K562 (cell line): ENCODE data around the gene JAKMIP2. TPM values are rescaled to one million over a fixed set of nuclear protein-coding genes. Genes with fewer than 3 reads are reported as not detected.

Experiments used
- ATAC-seq: fragments of 200-7000 bp; cut with Tn5 transposase; 3 replicates; pipeline ENCODE4 v1.9.1; 2020; ENCODE audit warnings: moderate library complexity
- BruUV-seq: library from RNA; stranded (reverse); fragments of 400-500 nt; replicated peaks from 2 replicates; lab custom pipeline; 2021; lab: Mats Ljungman, UMichigan
- CTCF ChIA-PET: fragments of 300-600 bp; formaldehyde crosslinking; extraction: SDS; loops from one replicate; lab custom pipeline; 2021; ENCODE audit warnings: low intra/inter-chr PET ratio; lab: Yijun Ruan, JAX
- POLR2A ChIA-PET: fragments of 300-600, 350-650 bp; sonication (Branson Sonifier 250); formaldehyde crosslinking; extraction: SDS; loops from one replicate; lab custom pipeline; 2021; ENCODE audit warnings: antibody characterized with exemption, inconsistent platforms; lab: Yijun Ruan, JAX
- DNase-seq, 4 experiments: peaks; one replicate each; pipeline versions ENCODE4 v3.0.0 to v3.0.0-alpha.2; 2011 to 2018; ENCODE audit warnings: low spot score in 3 of 4, mixed read lengths in 3 of 4; ENCODE audit errors: extremely low read depth in 1 of 4
- FAIRE-seq: peaks from 2 replicates; lab custom pipeline; 2011; peaks lifted over from hg19 to GRCh38; lab: Jason Lieb, UNC
- H2AFZ ChIP-seq: 2 replicates; pipeline ENCODE4 v1.6.0; 2011; ENCODE audit warnings: low read depth, low read length, control low read depth, inconsistent platforms
- H3K27ac ChIP-seq: fragments of 200-600 bp; 3 replicates; pipeline ENCODE4 v1.8.0; 2011; ENCODE audit warnings: low read depth, mild to moderate bottlenecking, control low read depth, inconsistent platforms, low read length, moderate library complexity, mixed read lengths; ENCODE audit errors: extremely low read depth
- H3K27me3 ChIP-seq, 2 experiments: fragments of 300-600 bp in 1 of 2; 2 replicates in 1 of 2; 3 replicates in 1 of 2; pipeline versions ENCODE4 v1.6.0 to v1.8.0; 2011; ENCODE audit warnings: inconsistent platforms in 2 of 2, low read length in 2 of 2, mild to moderate bottlenecking in 1 of 2, mixed read lengths in 1 of 2, moderate library complexity in 1 of 2; ENCODE audit not compliant: control insufficient read depth in 2 of 2, insufficient read depth in 2 of 2
- H3K36me3 ChIP-seq: fragments of 300-600 bp; 3 replicates; pipeline ENCODE4 v1.8.0; 2011; ENCODE audit warnings: mild to moderate bottlenecking, low read length, inconsistent platforms; ENCODE audit not compliant: control insufficient read depth, insufficient read depth
- H3K4me1 ChIP-seq, 2 experiments: fragments of 200-600 bp in 1 of 2; replicated peaks in 1 of 2; 2 replicates in 1 of 2; 3 replicates in 1 of 2; pipeline versions ENCODE4 v1.5.1 to v1.8.0; 2011; ENCODE audit warnings: inconsistent platforms in 2 of 2, low read length in 2 of 2, mild to moderate bottlenecking in 1 of 2, mixed read lengths in 1 of 2, moderate library complexity in 1 of 2; ENCODE audit not compliant: control insufficient read depth in 2 of 2, insufficient read depth in 2 of 2
- H3K4me2 ChIP-seq: 2 replicates; pipeline ENCODE4 v1.6.1; 2011; ENCODE audit warnings: low read length, control low read depth, inconsistent platforms, mixed read lengths; ENCODE audit not compliant: insufficient read depth
- H3K4me3 ChIP-seq: fragments of 200-600 bp; sonication (generic), shearing (Covaris generic); 2 replicates; pipeline ENCODE4 v1.5.1; 2016; ENCODE audit warnings: control low read depth, inconsistent platforms
- H3K79me2 ChIP-seq: fragments of 200-600 bp; 3 replicates; pipeline ENCODE4 v1.8.0; 2011; ENCODE audit warnings: low read length, inconsistent platforms; ENCODE audit not compliant: control insufficient read depth, insufficient read depth
- H3K9ac ChIP-seq, 2 experiments: 2 replicates each; pipeline versions ENCODE4 v1.6.0 to v1.6.1; 2011; ENCODE audit warnings: low read depth in 2 of 2, low read length in 2 of 2, control low read depth in 1 of 2, inconsistent platforms in 1 of 2, mild to moderate bottlenecking in 1 of 2, mixed read lengths in 1 of 2; ENCODE audit not compliant: insufficient read depth in 1 of 2
- H3K9me1 ChIP-seq: one replicate; pipeline ENCODE4 v1.6.0; 2011; ENCODE audit warnings: inconsistent platforms, mild to moderate bottlenecking, low read length, moderate library complexity; ENCODE audit not compliant: control insufficient read depth, insufficient read depth
- H3K9me3 ChIP-seq: replicated peaks from 2 replicates; pipeline ENCODE4 v1.5.1; 2011; ENCODE audit warnings: low read depth, low read length, inconsistent platforms; ENCODE audit not compliant: control insufficient read depth, insufficient read depth
- H4K20me1 ChIP-seq: replicated peaks from 2 replicates; pipeline ENCODE4 v1.6.1; 2011; ENCODE audit warnings: low read length, inconsistent platforms, mixed read lengths; ENCODE audit not compliant: control insufficient read depth, insufficient read depth
- C11orf30 ChIP-seq: fragments of 450-650 bp; IDR thresholded peaks from 2 replicates; pipeline ENCODE4 v1.6.1; 2016; ENCODE audit warnings: low read depth, mild to moderate bottlenecking
- CBFA2T2 ChIP-seq: fragments of 450-650 bp; conservative IDR thresholded peaks from 2 replicates; pipeline ENCODE4 v1.6.1; 2017; ENCODE audit warnings: mild to moderate bottlenecking
- CBFA2T3 ChIP-seq: fragments of 450-650 bp; IDR thresholded peaks from 2 replicates; pipeline ENCODE4 v1.6.1; 2017
- L3MBTL2 ChIP-seq: fragments of 450-650 bp; IDR thresholded peaks from 2 replicates; pipeline ENCODE4 v1.6.1; 2016; ENCODE audit warnings: mild to moderate bottlenecking, moderate library complexity
- RFX1 ChIP-seq: fragments of 450-650 bp; IDR thresholded peaks from 2 replicates; pipeline ENCODE4 v1.6.1; 2016; ENCODE audit warnings: mild to moderate bottlenecking, moderate library complexity
- SETDB1 ChIP-seq: IDR thresholded peaks from one replicate; pipeline ENCODE4 v1.6.1; 2012; ENCODE audit warnings: low read length, control low read depth, inconsistent platforms
- SREBF1 ChIP-seq: fragments of 150-350 bp; IDR thresholded peaks from 2 replicates; pipeline ENCODE4 v1.6.1; 2014; ENCODE audit warnings: antibody characterized with exemption, low read depth, low read length, borderline replicate concordance
- TAL1 ChIP-seq: fragments of 450-650 bp; IDR thresholded peaks from 2 replicates; pipeline ENCODE4 v1.6.1; 2016; ENCODE audit warnings: mild to moderate bottlenecking
- TCF3 ChIP-seq: sonication (generic); formaldehyde crosslinking; IDR thresholded peaks from 2 replicates; pipeline ENCODE4 v1.4.0; 2020; ENCODE audit warnings: mild to moderate bottlenecking, missing genetic modification reagents
- TEAD4 ChIP-seq, 2 experiments: sonication (generic) in 1 of 2; formaldehyde crosslinking in 1 of 2; IDR thresholded peaks; 2 replicates each; pipeline versions ENCODE4 v1.6.1 to v1.8.0; 2012 to 2022; ENCODE audit warnings: borderline replicate concordance in 1 of 2, inconsistent platforms in 1 of 2, low read length in 1 of 2, mild to moderate bottlenecking in 1 of 2, missing genetic modification reagents in 1 of 2
- ZC3H11A ChIP-seq: IDR thresholded peaks from 2 replicates; pipeline ENCODE4 v1.6.1; 2012; ENCODE audit warnings: low read depth, low read length, improper control_type of control experiment
- ZNF699 ChIP-seq: fragments of 250-450 bp; sonication (Bioruptor Pico); IDR thresholded peaks from 2 replicates; pipeline ENCODE4 v1.8.0; 2021; ENCODE audit warnings: mild to moderate bottlenecking, moderate library complexity; ENCODE audit not compliant: insufficient replicate concordance
- WGBS: fragments of 100-300 bp; shearing (Covaris generic); methylation state at CpG from one replicate; pipeline ENCODE4 v1.1.6; 2016; ENCODE audit warnings: low coverage, mixed read lengths; ENCODE audit not compliant: insufficient coverage; ENCODE audit errors: missing lambda C conversion rate; 5-methylcytosine and 5-hydroxymethylcytosine counted together
- in situ Hi-C: fragments of 300-500 bp; cut with MboI; formaldehyde crosslinking; loops from 4 replicates; pipeline ENCODE4 v1.15.0; 2018; ENCODE audit warnings: inconsistent platforms, mixed read lengths
- intact Hi-C: fragments of 100-400 bp; cut with micrococcal nuclease; formaldehyde crosslinking; loops from 2 replicates; pipeline ENCODE4 v1.14.2; 2022
- polyA plus RNA-seq, 8 experiments: library from polyadenylated mRNA; depleted of rRNA in 4 of 8; stranded (reverse) in 5 of 8; unstranded in 3 of 8; fragments of >200 nt; fragmentation: Nextera tagmentation in 2 of 8; fragmentation: Illumina TruSeq in 1 of 8; extraction: Ambion mirVana in 2 of 8; extraction: Trizol in 1 of 8; gene quantifications; 2 replicates each; pipeline versions ENCODE4 v1.2.1 to v1.2.3, GENCODE V29; 2011 to 2014; ENCODE audit warnings: inconsistent platforms in 1 of 8, missing spikeins in 1 of 8
- total RNA-seq, 7 experiments: library from RNA; depleted of rRNA in 6 of 7; stranded (reverse); fragments of >200 nt in 6 of 7; fragmentation: Illumina TruSeq in 2 of 7; extraction: Trizol in 2 of 7; gene quantifications; 2 replicates each; pipeline versions ENCODE4 v1.2.1 to v1.2.3, GENCODE V29; 2011 to 2021; ENCODE audit warnings: low replicate concordance in 1 of 7
- TF ChIP-seq, protein P1 (sequence below), 3 experiments: IDR thresholded peaks in 2 of 3; conservative IDR thresholded peaks in 1 of 3; 2 replicates each; pipeline ENCODE4 v1.5.1; 2011 to 2012; ENCODE audit warnings: low read length in 3 of 3, mild to moderate bottlenecking in 3 of 3, control low read depth in 2 of 3, improper control_type of control experiment in 1 of 3, inconsistent platforms in 1 of 3, low read depth in 1 of 3, mixed read lengths in 1 of 3, moderate library complexity in 1 of 3; ENCODE audit not compliant: insufficient read depth in 2 of 3
- TF ChIP-seq, protein P2 (sequence below): IDR thresholded peaks from 2 replicates; pipeline ENCODE4 v1.6.1; 2011; ENCODE audit not compliant: insufficient read length; ENCODE audit errors: extremely low read depth

JAKMIP2 gene
- total and polyA plus RNA-seq, 9 of the 15 experiments (the other 6 are each of a cell fraction or from before 2014, with no cell fraction given), result not detected

DNA sequence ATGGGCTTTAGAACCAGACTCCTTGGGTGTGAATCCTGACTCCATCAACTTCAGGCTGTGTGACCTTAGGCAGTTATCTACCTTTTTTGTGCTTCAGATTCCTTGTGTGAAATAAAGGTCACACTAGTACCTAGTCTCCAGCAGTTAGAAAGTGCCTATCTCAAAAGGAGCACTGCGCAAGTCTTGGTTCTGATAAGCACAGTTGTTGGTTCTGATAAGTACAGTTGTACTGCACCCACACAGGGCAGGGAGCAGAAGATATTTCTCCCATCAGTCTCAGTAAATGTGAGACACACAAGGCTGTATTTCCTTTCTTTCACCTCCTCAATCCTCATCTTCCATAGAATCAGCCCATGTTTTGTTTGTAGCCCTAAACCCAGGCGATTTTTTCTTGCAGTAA lies 156.1 kb downstream of the JAKMIP2 start:
- WGBS, result 6% methylated on average over 2 of the region's 2 CpGs
- no peaks in the 10 kb centered on the region for H3K36me3 ChIP-seq
- in situ Hi-C loops, result no loop called here
- no peak overlapping the region for H3K4me3 ChIP-seq
- no peak overlapping the region for H3K4me2 ChIP-seq
- ATAC-seq, result no peak
- no peak overlapping the region for H3K9ac ChIP-seq
- no peak for FAIRE-seq
- H3K4me1 ChIP-seq, result no peaks in the 10 kb centered on the region
- H2AFZ ChIP-seq, result no peak overlapping the region
- H4K20me1 ChIP-seq, result no peaks in the 10 kb centered on the region
- no peaks in the 10 kb centered on the region for H3K9me3 ChIP-seq
- CTCF ChIA-PET, result no interaction called here
- BruUV-seq, result no TSS peak
- intact Hi-C loops, result loop anchor here (10.0 kb wide), 1 partner anchor 308 kb away; no protein-coding TSS in a partner anchor
- H3K79me2 ChIP-seq, result no peaks in the 10 kb centered on the region
- H3K9me1 ChIP-seq, result no peaks in the 10 kb centered on the region
- TF ChIP-seq TEAD4 (IDR thresholded peaks at IDR 0.05; ENCODE audit: low read length) (0 out of 2 replicates have a peak, but pooled peaks have one; percentile 23), TEAD4 (CRISPR knock-in tag; IDR thresholded peaks at IDR 0.05; ENCODE audit: borderline replicate concordance) (no peak), TCF3 (CRISPR knock-in tag) (peak; percentile 63), TAL1 (peak; percentile 34; the same call in 1 of the 2 replicates), SREBF1 (no peak), L3MBTL2 (no peak), CBFA2T3 (peak; percentile 47), CBFA2T2 (peak; percentile 39)
- peak in 1 of 4 experiments; percentile 5 for DNase-seq
- POLR2A ChIA-PET, result no interaction called here
- H3K27ac ChIP-seq, result no peak overlapping the region
- H3K27me3 ChIP-seq, result no peaks in the 10 kb centered on the region

DNA sequence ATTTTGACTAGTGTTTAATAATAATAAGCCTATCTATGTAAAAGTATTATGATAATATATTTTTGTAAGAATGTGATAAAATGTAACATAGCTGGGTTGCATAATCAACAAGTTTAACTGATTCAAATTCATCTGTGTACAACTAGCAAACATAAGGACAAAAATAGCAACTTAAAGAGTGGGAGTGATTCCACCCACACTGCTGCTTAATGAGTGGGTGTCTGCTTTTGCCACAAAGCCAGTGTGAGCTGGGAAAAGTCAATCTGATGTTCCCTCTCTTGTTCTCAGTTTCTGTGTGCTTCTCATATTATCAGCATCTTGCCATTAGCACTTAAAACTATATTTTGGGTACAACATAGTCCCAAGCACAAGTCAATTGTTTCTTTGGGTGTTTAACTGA lies 161.5 kb downstream of the JAKMIP2 start:
- Histone ChIP-seq H3K4me1 (no peaks in the 10 kb centered on the region), H3K27ac (no peak overlapping the region), H3K4me2 (no peak overlapping the region), H4K20me1 (no peaks in the 10 kb centered on the region), H3K9ac (no peak overlapping the region), H3K79me2 (no peaks in the 10 kb centered on the region), H3K9me1 (no peaks in the 10 kb centered on the region), H3K9me3 (no peaks in the 10 kb centered on the region), H3K27me3 (no peaks in the 10 kb centered on the region), H3K4me3 (no peak overlapping the region), H2AFZ (no peak overlapping the region), H3K36me3 (no peaks in the 10 kb centered on the region)
- DNase-seq (no peak), FAIRE-seq (no peak), ATAC-seq (no peak)
- in situ Hi-C loops, result no loop called here
- ChIA-PET POLR2A (no interaction called here), CTCF (no interaction called here)
- no TSS peak for BruUV-seq
- intact Hi-C loops, result loop anchor here (10.0 kb wide), 1 partner anchor 314 kb away; no protein-coding TSS in a partner anchor
- TF ChIP-seq, protein P1, sequence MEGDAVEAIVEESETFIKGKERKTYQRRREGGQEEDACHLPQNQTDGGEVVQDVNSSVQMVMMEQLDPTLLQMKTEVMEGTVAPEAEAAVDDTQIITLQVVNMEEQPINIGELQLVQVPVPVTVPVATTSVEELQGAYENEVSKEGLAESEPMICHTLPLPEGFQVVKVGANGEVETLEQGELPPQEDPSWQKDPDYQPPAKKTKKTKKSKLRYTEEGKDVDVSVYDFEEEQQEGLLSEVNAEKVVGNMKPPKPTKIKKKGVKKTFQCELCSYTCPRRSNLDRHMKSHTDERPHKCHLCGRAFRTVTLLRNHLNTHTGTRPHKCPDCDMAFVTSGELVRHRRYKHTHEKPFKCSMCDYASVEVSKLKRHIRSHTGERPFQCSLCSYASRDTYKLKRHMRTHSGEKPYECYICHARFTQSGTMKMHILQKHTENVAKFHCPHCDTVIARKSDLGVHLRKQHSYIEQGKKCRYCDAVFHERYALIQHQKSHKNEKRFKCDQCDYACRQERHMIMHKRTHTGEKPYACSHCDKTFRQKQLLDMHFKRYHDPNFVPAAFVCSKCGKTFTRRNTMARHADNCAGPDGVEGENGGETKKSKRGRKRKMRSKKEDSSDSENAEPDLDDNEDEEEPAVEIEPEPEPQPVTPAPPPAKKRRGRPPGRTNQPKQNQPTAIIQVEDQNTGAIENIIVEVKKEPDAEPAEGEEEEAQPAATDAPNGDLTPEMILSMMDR (IDR thresholded peaks at IDR 0.05 in 2 of 3, conservative IDR thresholded peaks at IDR 0.05 in 1 of 3; ENCODE audit: insufficient read depth in 2 of 3, low read depth in 1 of 3, low read length in 3 of 3), result no peak
- TF ChIP-seq ZNF699 (CRISPR knock-in tag) (no peak), C11orf30 (no peak), RFX1 (no peak), SETDB1 (no peak), ZC3H11A (no peak)
- TF ChIP-seq, protein P2, sequence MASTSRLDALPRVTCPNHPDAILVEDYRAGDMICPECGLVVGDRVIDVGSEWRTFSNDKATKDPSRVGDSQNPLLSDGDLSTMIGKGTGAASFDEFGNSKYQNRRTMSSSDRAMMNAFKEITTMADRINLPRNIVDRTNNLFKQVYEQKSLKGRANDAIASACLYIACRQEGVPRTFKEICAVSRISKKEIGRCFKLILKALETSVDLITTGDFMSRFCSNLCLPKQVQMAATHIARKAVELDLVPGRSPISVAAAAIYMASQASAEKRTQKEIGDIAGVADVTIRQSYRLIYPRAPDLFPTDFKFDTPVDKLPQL, result no peak
